Measurements from ENCODE around the gene FBXO30. TPM values are rescaled to one million over a fixed set of nuclear protein-coding genes. Genes with fewer than 3 reads are reported as not detected.
A peak's percentile ranks its signal among the peaks of the same experiment; 100 is the strongest.

The FBXO30 gene
- total RNA-seq, 1 experiment from 2014 or later = 12.2 TPM

DNA sequence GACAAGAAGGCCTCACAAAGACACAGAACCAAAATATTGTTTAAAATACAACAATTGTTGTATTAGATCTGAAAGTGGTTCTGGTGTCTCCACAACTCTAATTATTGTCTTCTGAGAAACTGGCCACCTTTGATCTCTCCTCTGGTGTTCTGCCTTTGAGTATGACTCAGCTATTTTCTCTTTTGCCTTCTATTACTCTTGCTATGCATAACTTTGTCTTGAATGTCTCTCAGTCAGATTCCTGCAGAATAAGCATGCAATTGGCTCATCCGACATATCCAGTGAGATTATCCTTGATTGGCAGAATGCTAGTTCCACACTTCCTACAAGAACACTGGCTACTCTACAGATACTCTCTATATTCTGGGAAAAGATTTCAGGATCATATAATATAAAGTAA lies 65.0 kb downstream of the FBXO30 start:
- BruUV-seq (replicated peaks) = no TSS peak
- peak overlapping the region; percentile 36 for H3K27ac ChIP-seq (ENCODE audit: low read depth, low read length, poor library complexity, severe bottlenecking)
- H3K4me1 ChIP-seq (ENCODE audit: insufficient read depth, low read length, poor library complexity, severe bottlenecking) = peaks cover 8% of the 10 kb centered on the region
- no peak for TF ChIP-seq EZH2 (IDR thresholded peaks at IDR 0.05; ENCODE audit: borderline replicate concordance, low read depth, low read length, poor library complexity, severe bottlenecking)
- TF ChIP-seq, protein P1, sequence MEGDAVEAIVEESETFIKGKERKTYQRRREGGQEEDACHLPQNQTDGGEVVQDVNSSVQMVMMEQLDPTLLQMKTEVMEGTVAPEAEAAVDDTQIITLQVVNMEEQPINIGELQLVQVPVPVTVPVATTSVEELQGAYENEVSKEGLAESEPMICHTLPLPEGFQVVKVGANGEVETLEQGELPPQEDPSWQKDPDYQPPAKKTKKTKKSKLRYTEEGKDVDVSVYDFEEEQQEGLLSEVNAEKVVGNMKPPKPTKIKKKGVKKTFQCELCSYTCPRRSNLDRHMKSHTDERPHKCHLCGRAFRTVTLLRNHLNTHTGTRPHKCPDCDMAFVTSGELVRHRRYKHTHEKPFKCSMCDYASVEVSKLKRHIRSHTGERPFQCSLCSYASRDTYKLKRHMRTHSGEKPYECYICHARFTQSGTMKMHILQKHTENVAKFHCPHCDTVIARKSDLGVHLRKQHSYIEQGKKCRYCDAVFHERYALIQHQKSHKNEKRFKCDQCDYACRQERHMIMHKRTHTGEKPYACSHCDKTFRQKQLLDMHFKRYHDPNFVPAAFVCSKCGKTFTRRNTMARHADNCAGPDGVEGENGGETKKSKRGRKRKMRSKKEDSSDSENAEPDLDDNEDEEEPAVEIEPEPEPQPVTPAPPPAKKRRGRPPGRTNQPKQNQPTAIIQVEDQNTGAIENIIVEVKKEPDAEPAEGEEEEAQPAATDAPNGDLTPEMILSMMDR (conservative IDR thresholded peaks at IDR 0.05; ENCODE audit: low read depth, low read length) = no peak
- H3K27me3 ChIP-seq (replicated peaks; ENCODE audit: insufficient read depth, low read depth, low read length, poor library complexity) = no peaks in the 10 kb centered on the region
- peaks cover 12% of the 10 kb centered on the region for H3K9me3 ChIP-seq (ENCODE audit: low read depth, low read length, poor library complexity, severe bottlenecking)
- peak; percentile 63 for DNase-seq (ENCODE audit: low spot score)
- intact Hi-C loops (cut with micrococcal nuclease; ENCODE audit: unreplicated experiment) = no loop called here
- no peaks in the 10 kb centered on the region for H3K36me3 ChIP-seq (ENCODE audit: insufficient read depth, low read length, poor library complexity, severe bottlenecking)
- ChIA-PET POLR2A (ENCODE audit: low non-redundant PET) (no interaction called here), CTCF (no interaction called here)
- H3K4me3 ChIP-seq (ENCODE audit: low read depth, low read length, poor library complexity, severe bottlenecking) = no peak overlapping the region

DNA sequence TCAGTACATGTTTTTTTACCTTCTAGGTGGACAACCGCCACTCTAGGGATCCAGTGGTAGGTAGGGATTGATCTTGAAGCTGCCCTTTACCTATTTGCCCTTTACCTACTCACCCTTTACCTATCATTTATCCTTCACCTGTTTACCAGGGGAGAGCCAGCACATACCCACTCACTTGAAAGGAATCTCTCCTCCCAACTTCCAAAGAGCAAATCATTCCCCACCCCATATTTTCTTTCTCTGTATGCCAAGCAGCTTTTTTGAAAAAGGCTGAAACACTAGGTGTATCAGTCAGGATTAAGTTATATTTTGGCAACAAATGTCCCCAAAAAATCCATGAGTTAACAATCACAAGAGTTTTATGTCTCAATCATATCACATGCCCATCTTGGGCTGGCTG lies 68.7 kb downstream of the FBXO30 start:
- DNase-seq (ENCODE audit: low spot score) = no peak
- intact Hi-C loops (cut with micrococcal nuclease; ENCODE audit: unreplicated experiment) = no loop called here
- no TSS peak for BruUV-seq (replicated peaks)
- TF ChIP-seq, protein P1 (conservative IDR thresholded peaks at IDR 0.05; ENCODE audit: low read depth, low read length) = no peak
- TF ChIP-seq EZH2 (IDR thresholded peaks at IDR 0.05; ENCODE audit: borderline replicate concordance, low read depth, low read length, poor library complexity, severe bottlenecking) = no peak
- Histone ChIP-seq H3K27ac (ENCODE audit: low read depth, low read length, poor library complexity, severe bottlenecking) (no peak overlapping the region), H3K4me3 (ENCODE audit: low read depth, low read length, poor library complexity, severe bottlenecking) (no peak overlapping the region), H3K36me3 (ENCODE audit: insufficient read depth, low read length, poor library complexity, severe bottlenecking) (no peaks in the 10 kb centered on the region), H3K9me3 (ENCODE audit: low read depth, low read length, poor library complexity, severe bottlenecking) (peaks cover 12% of the 10 kb centered on the region), H3K4me1 (ENCODE audit: insufficient read depth, low read length, poor library complexity, severe bottlenecking) (peaks cover 8% of the 10 kb centered on the region), H3K27me3 (replicated peaks; ENCODE audit: insufficient read depth, low read depth, low read length, poor library complexity) (no peaks in the 10 kb centered on the region)
- ChIA-PET CTCF (no interaction called here), POLR2A (ENCODE audit: low non-redundant PET) (no interaction called here)

DNA sequence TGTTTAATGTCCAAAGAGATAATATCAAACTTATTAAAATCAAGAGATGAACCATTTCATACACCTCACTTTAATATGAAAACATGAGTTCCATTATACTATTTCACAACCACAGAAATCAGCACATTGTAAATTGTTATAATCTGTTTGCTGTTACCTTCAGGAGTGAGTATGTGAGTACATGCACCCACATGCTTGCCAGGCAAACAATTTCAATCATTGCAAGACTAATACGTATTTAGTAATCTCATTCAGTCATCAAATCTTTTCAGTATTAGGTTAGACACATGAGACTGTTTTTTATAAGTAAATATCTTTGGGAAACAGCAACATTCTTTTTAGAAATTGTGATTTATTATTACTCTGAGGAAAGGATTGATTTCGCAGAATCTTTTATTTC lies 70.0 kb downstream of the FBXO30 start:
- no peak for DNase-seq (ENCODE audit: low spot score)
- Histone ChIP-seq H3K4me3 (ENCODE audit: low read depth, low read length, poor library complexity, severe bottlenecking) (no peak overlapping the region), H3K9me3 (ENCODE audit: low read depth, low read length, poor library complexity, severe bottlenecking) (peaks cover 12% of the 10 kb centered on the region), H3K36me3 (ENCODE audit: insufficient read depth, low read length, poor library complexity, severe bottlenecking) (no peaks in the 10 kb centered on the region), H3K4me1 (ENCODE audit: insufficient read depth, low read length, poor library complexity, severe bottlenecking) (peaks cover 4% of the 10 kb centered on the region), H3K27me3 (replicated peaks; ENCODE audit: insufficient read depth, low read depth, low read length, poor library complexity) (no peaks in the 10 kb centered on the region), H3K27ac (ENCODE audit: low read depth, low read length, poor library complexity, severe bottlenecking) (no peak overlapping the region)
- intact Hi-C loops (cut with micrococcal nuclease; ENCODE audit: unreplicated experiment) = no loop called here
- no TSS peak for BruUV-seq (replicated peaks)
- CTCF ChIA-PET = no interaction called here
- POLR2A ChIA-PET (ENCODE audit: low non-redundant PET) = no interaction called here
- no peak for TF ChIP-seq EZH2 (IDR thresholded peaks at IDR 0.05; ENCODE audit: borderline replicate concordance, low read depth, low read length, poor library complexity, severe bottlenecking)
- TF ChIP-seq, protein P1 (conservative IDR thresholded peaks at IDR 0.05; ENCODE audit: low read depth, low read length) = no peak

Other genes starting within 250 kb of the FBXO30 start
- 11.8 and 13.0 TPM in 2 replicates for gene EPM2A, start 79.3 kb downstream of the FBXO30 start, total RNA-seq (2021)
- gene SHPRH, start 149.6 kb upstream of the FBXO30 start, total RNA-seq (2021) = 21.3 and 21.4 TPM in 2 replicates
- 0.11 and 0.15 TPM in 2 replicates for gene GRM1, start 214.3 kb upstream of the FBXO30 start, total RNA-seq (2021)

All from A673 (cell line).